Measurements from ENCODE around the gene GPR55.
"Not testable (repeated sequence)": the region's sequence is repeated elsewhere in the genome, so short reads cannot be mapped to it uniquely, and the experiment has no call there.

The GPR55 gene

GRCh38 chr2:230949966-230950873, 25.2 kb upstream of the GPR55 start:
- DNase-seq: no peak

- DNase-seq: no peak
Observed at GRCh38 chr2:230947908-230948365, 22.9 kb upstream of the GPR55 start.

GRCh38 chr2:230947235-230947576, 22.2 kb upstream of the GPR55 start:
- DNase-seq: no peak

- no peak for DNase-seq
Observed at GRCh38 chr2:230946429-230947234, 21.6 kb upstream of the GPR55 start.

- DNase-seq: no peak
Observed at GRCh38 chr2:230944757-230945372, 19.8 kb upstream of the GPR55 start.

GRCh38 chr2:230944123-230944653, 19.1 kb upstream of the GPR55 start:
- DNase-seq: no peak

GRCh38 chr2:230942920-230943896, 18.2 kb upstream of the GPR55 start:
- DNase-seq: no peak

- no peak for DNase-seq
Observed at GRCh38 chr2:230942371-230942770, 17.3 kb upstream of the GPR55 start.

GRCh38 chr2:230941202-230942180, 16.4 kb upstream of the GPR55 start:
- DNase-seq: no peak

- DNase-seq: no peak
Observed at GRCh38 chr2:230940471-230940815, 15.4 kb upstream of the GPR55 start.

- DNase-seq: no peak
Observed at GRCh38 chr2:230939691-230940470, 14.8 kb upstream of the GPR55 start.

GRCh38 chr2:230939066-230939591, 14.1 kb upstream of the GPR55 start:
- no peak for DNase-seq

GRCh38 chr2:230938516-230939065, 13.5 kb upstream of the GPR55 start:
- no peak for DNase-seq

GRCh38 chr2:230938098-230938497, 13.1 kb upstream of the GPR55 start:
- DNase-seq: no peak

- DNase-seq: no peak
Observed at GRCh38 chr2:230937362-230937761, 12.3 kb upstream of the GPR55 start.

- not testable (repeated sequence) for DNase-seq
Observed at GRCh38 chr2:230936243-230936642, 11.2 kb upstream of the GPR55 start.

- no peak for DNase-seq
Observed at GRCh38 chr2:230935130-230935430, 10.0 kb upstream of the GPR55 start.

- DNase-seq: no peak
Observed at GRCh38 chr2:230934231-230935129, 9.4 kb upstream of the GPR55 start.
